Lower leg skin (tissue), 4 donors: ENCODE measurements around the gene PRRT1. TPM values are rescaled to one million over a fixed set of nuclear protein-coding genes. Genes with fewer than 3 reads are reported as not detected.
"Not testable (repeated sequence)": the region's sequence is repeated elsewhere in the genome, so short reads cannot be mapped to it uniquely, and the experiment has no call there.

Experiments used
- DNase-seq, 2 donors: peaks; one replicate each; pipeline ENCODE4 v3.0.0-alpha.2; 2019; ENCODE audit warnings: low spot score in 2 of 2
- H3K4me3 ChIP-seq: fragments of 200-600 bp; sonication (generic); 2 replicates; pipeline ENCODE4 v1.5.1; 2017; ENCODE audit warnings: mild to moderate bottlenecking, low read depth; ENCODE audit not compliant: poor library complexity, severe bottlenecking
- CTCF ChIP-seq, 3 donors: fragments of 450-650 bp; IDR thresholded peaks; one replicate each; pipeline ENCODE4 v1.5.1; 2016; ENCODE audit warnings: antibody characterized with exemption in 3 of 3, mild to moderate bottlenecking in 3 of 3, moderate library complexity in 2 of 3
- POLR2A ChIP-seq, 2 donors: fragments of 450-650 bp; IDR thresholded peaks; one replicate each; pipeline ENCODE4 v1.6.1; 2016 to 2017; ENCODE audit warnings: antibody characterized with exemption in 2 of 2, mild to moderate bottlenecking in 1 of 2, moderate library complexity in 1 of 2
- WGBS, 2 donors: methylation state at CpG; one replicate each; pipeline ENCODE4 v1.1.5; 2018; 5-methylcytosine and 5-hydroxymethylcytosine counted together
- intact Hi-C: fragments of 100-400 bp; cut with DNase I; formaldehyde crosslinking; loops from one replicate; pipeline ENCODE4 v1.15.0; 2023; ENCODE audit warnings: low total_unique reads
- total RNA-seq, 4 donors: library from RNA; depleted of rRNA; stranded (reverse); fragments of >200 nt; gene quantifications; one replicate each; pipeline ENCODE4 v1.1.0, GENCODE V29; 2016

PRRT1 gene
- total RNA-seq, 4 donors from 2014 or later = 0.56 to 2.6 (median 0.94) TPM

GRCh38 chr6:32188381-32189068 is 36.8 kb upstream of the PRRT1 start:
- no peak for TF ChIP-seq CTCF (IDR thresholded peaks at IDR 0.05)
- no peak for TF ChIP-seq POLR2A (IDR thresholded peaks at IDR 0.05)
- H3K4me3 ChIP-seq = peak overlapping the region; percentile 53
- intact Hi-C loops = no loop called here
- no peak for DNase-seq
- 9 to 10% methylated on average over 10 to 13 of the region's 13 CpGs for WGBS, 2 donors

- intact Hi-C loops, H3K4me3 ChIP-seq, DNase-seq: not testable (repeated sequence)
- 72 to 94% methylated on average over 12 to 18 of the region's 18 CpGs for WGBS, 2 donors
These were observed 36.1 kb upstream of the PRRT1 start for GRCh38 chr6:32187725-32188380.

GRCh38 chr6:32187009-32187709 is 35.4 kb upstream of the PRRT1 start:
- intact Hi-C loops = no loop called here
- no peak overlapping the region for H3K4me3 ChIP-seq
- WGBS, 2 donors = 63 to 65% methylated on average over 12 of the region's 12 CpGs
- TF ChIP-seq CTCF (IDR thresholded peaks at IDR 0.05) = no peak
- TF ChIP-seq POLR2A (IDR thresholded peaks at IDR 0.05) = no peak
- DNase-seq = no peak

- DNase-seq, H3K4me3 ChIP-seq: not testable (repeated sequence)
- 62 to 64% methylated on average over 10 of the region's 10 CpGs for WGBS, 2 donors
These were observed 34.6 kb upstream of the PRRT1 start for GRCh38 chr6:32186151-32186840.

GRCh38 chr6:32185681-32186131 is 34.0 kb upstream of the PRRT1 start:
- intact Hi-C loops, H3K4me3 ChIP-seq: not testable (repeated sequence)
- peak; percentile 84 to 96 for DNase-seq
- WGBS, 2 donors = 19 to 28% methylated on average over 11 of the region's 11 CpGs

More at GRCh38 chr6:32186151-32186840, 34.6 kb upstream of the PRRT1 start:
- intact Hi-C loops = not testable (repeated sequence)

- DNase-seq = no peak
- 69 to 72% methylated on average over 6 of the region's 6 CpGs for WGBS, 2 donors
- TF ChIP-seq POLR2A (IDR thresholded peaks at IDR 0.05) (no peak), CTCF (IDR thresholded peaks at IDR 0.05) (no peak)
- intact Hi-C loops = no loop called here
- no peak within 1 kb of the TSS for H3K4me3 ChIP-seq
These were observed 32.4 kb upstream of the PRRT1 start, which contains the start of gene AGER for GRCh38 chr6:32184084-32184640. Gene AGER (minus strand): TSS chr6:32184253. CDS start chr6:32184222, 31 bp downstream.
